ENCODE measurements around the gene SEMA6B. TPM values are rescaled to one million over a fixed set of nuclear protein-coding genes. Genes with fewer than 3 reads are reported as not detected.
A peak's percentile ranks its signal among the peaks of the same experiment; 100 is the strongest.
"Not testable (repeated sequence)": the region's sequence is repeated elsewhere in the genome, so short reads cannot be mapped to it uniquely, and the experiment has no call there.

The SEMA6B gene
- total RNA-seq, 2 experiments from 2014 or later = not detected

GRCh38 chr19:4595158-4595557 is 35.7 kb upstream of the SEMA6B start:
- CTCF ChIA-PET; H3K36me3 Mint-ChIP-seq (ENCODE audit: low read depth); H3K27ac Mint-ChIP-seq; H3K4me3 Mint-ChIP-seq; DNase-seq; H3K9me3 Mint-ChIP-seq; POLR2A ChIA-PET; H3K4me1 Mint-ChIP-seq: not testable (repeated sequence)
- H3K27me3 Mint-ChIP-seq = peaks cover 35% of the 10 kb centered on the region

GRCh38 chr19:4594201-4594600 is 34.7 kb upstream of the SEMA6B start:
- DNase-seq = no peak
- Mint-ChIP-seq H3K27ac (no peak overlapping the region), H3K4me1 (peaks cover 5% of the 10 kb centered on the region), H3K4me3 (no peak overlapping the region), H3K9me3 (no peaks in the 10 kb centered on the region), H3K36me3 (ENCODE audit: low read depth) (no peaks in the 10 kb centered on the region), H3K27me3 (peaks cover 36% of the 10 kb centered on the region)
- ChIA-PET POLR2A (no interaction called here), CTCF (interaction anchor here (1.5 kb wide), 1 partner anchor 42 kb away, joined by 3 read pairs; no protein-coding TSS in a partner anchor)

- CTCF ChIA-PET = interaction anchor here (1.5 kb wide), 1 partner anchor 43 kb away, joined by 3 read pairs; no protein-coding TSS in a partner anchor
- Mint-ChIP-seq H3K36me3 (ENCODE audit: low read depth) (no peaks in the 10 kb centered on the region), H3K27me3 (peaks cover 32% of the 10 kb centered on the region), H3K27ac (no peak overlapping the region), H3K4me1 (peaks cover 5% of the 10 kb centered on the region), H3K9me3 (no peaks in the 10 kb centered on the region), H3K4me3 (no peak overlapping the region)
- POLR2A ChIA-PET = no interaction called here
- DNase-seq = no peak
These were observed 33.9 kb upstream of the SEMA6B start for GRCh38 chr19:4593409-4593851.

- peaks cover 29% of the 10 kb centered on the region for H3K27me3 Mint-ChIP-seq
- ChIA-PET CTCF (interaction anchor here (0.8 kb wide), 1 partner anchor 199 kb away, joined by 4 read pairs; the partner anchor contains the start of gene FEM1A), POLR2A (no interaction called here)
- no peaks in the 10 kb centered on the region for H3K9me3 Mint-ChIP-seq
- H3K4me3 Mint-ChIP-seq = no peak overlapping the region
- H3K4me1 Mint-ChIP-seq = peaks cover 3% of the 10 kb centered on the region
- H3K27ac Mint-ChIP-seq = no peak overlapping the region
- no peaks in the 10 kb centered on the region for H3K36me3 Mint-ChIP-seq (ENCODE audit: low read depth)
- DNase-seq = no peak
These were observed 33.0 kb upstream of the SEMA6B start for GRCh38 chr19:4592445-4592844.

- Mint-ChIP-seq H3K36me3 (ENCODE audit: low read depth) (no peaks in the 10 kb centered on the region), H3K4me1 (no peaks in the 10 kb centered on the region)
- POLR2A ChIA-PET = no interaction called here
These were observed 31.8 kb upstream of the SEMA6B start for GRCh38 chr19:4591320-4591719.

GRCh38 chr19:4590559-4590958 is 31.1 kb upstream of the SEMA6B start:
- H3K4me3 Mint-ChIP-seq = no peak overlapping the region
- no peaks in the 10 kb centered on the region for H3K4me1 Mint-ChIP-seq
- ChIA-PET CTCF (interaction anchor here (1.3 to 2.0 kb wide), 3 partner anchors 14 to 46 kb away, joined by 3 to 7 read pairs (median 6); no protein-coding TSS in a partner anchor), POLR2A (no interaction called here)
- H3K36me3 Mint-ChIP-seq (ENCODE audit: low read depth) = no peaks in the 10 kb centered on the region
- H3K27me3 Mint-ChIP-seq = peaks cover 29% of the 10 kb centered on the region
- DNase-seq = no peak
- no peak overlapping the region for H3K27ac Mint-ChIP-seq
- H3K9me3 Mint-ChIP-seq = no peaks in the 10 kb centered on the region

More at GRCh38 chr19:4591320-4591719, 31.8 kb upstream of the SEMA6B start:
- Mint-ChIP-seq H3K9me3 (no peaks in the 10 kb centered on the region), H3K27ac (no peak overlapping the region), H3K4me3 (no peak overlapping the region), H3K27me3 (peaks cover 23% of the 10 kb centered on the region)
- CTCF ChIA-PET = no interaction called here
- DNase-seq = no peak

- ChIA-PET POLR2A (no interaction called here), CTCF (interaction anchor here (1.0 to 2.0 kb wide), 4 partner anchors 14 to 47 kb away, joined by 3 to 7 read pairs (median 4); no protein-coding TSS in a partner anchor)
- Mint-ChIP-seq H3K27me3 (peaks cover 36% of the 10 kb centered on the region), H3K9me3 (no peaks in the 10 kb centered on the region), H3K36me3 (ENCODE audit: low read depth) (no peaks in the 10 kb centered on the region), H3K4me1 (no peaks in the 10 kb centered on the region), H3K27ac (no peak overlapping the region), H3K4me3 (no peak overlapping the region)
- peak; percentile 27 for DNase-seq
These were observed 30.3 kb upstream of the SEMA6B start for GRCh38 chr19:4589579-4590410.

GRCh38 chr19:4588291-4588761 is 28.8 kb upstream of the SEMA6B start:
- Mint-ChIP-seq H3K27me3 (peaks cover 31% of the 10 kb centered on the region), H3K4me1 (no peaks in the 10 kb centered on the region), H3K9me3 (no peaks in the 10 kb centered on the region), H3K27ac (no peak overlapping the region), H3K4me3 (no peak overlapping the region), H3K36me3 (ENCODE audit: low read depth) (no peaks in the 10 kb centered on the region)
- ChIA-PET POLR2A (no interaction called here), CTCF (no interaction called here)
- no peak for DNase-seq

- H3K36me3 Mint-ChIP-seq (ENCODE audit: low read depth) = no peaks in the 10 kb centered on the region
- H3K27me3 Mint-ChIP-seq = peaks cover 34% of the 10 kb centered on the region
- H3K27ac Mint-ChIP-seq = no peak overlapping the region
- no peaks in the 10 kb centered on the region for H3K4me1 Mint-ChIP-seq
- H3K9me3 Mint-ChIP-seq = no peaks in the 10 kb centered on the region
- CTCF ChIA-PET = interaction anchor here (1.2 kb wide), 1 partner anchor 204 kb away, joined by 3 read pairs; the partner anchor contains the start of gene FEM1A
- POLR2A ChIA-PET = no interaction called here
- DNase-seq = no peak
- H3K4me3 Mint-ChIP-seq = no peak overlapping the region
These were observed 28.0 kb upstream of the SEMA6B start for GRCh38 chr19:4587527-4587926.

- DNase-seq = no peak
These were observed 27.2 kb upstream of the SEMA6B start for GRCh38 chr19:4586691-4587090.

GRCh38 chr19:4586245-4586644 is 26.8 kb upstream of the SEMA6B start:
- Mint-ChIP-seq H3K36me3 (ENCODE audit: low read depth) (no peaks in the 10 kb centered on the region), H3K4me3 (no peak overlapping the region), H3K4me1 (peaks cover 2% of the 10 kb centered on the region), H3K27ac (no peak overlapping the region), H3K9me3 (no peaks in the 10 kb centered on the region), H3K27me3 (peaks cover 38% of the 10 kb centered on the region)
- POLR2A ChIA-PET = no interaction called here
- DNase-seq = no peak
- CTCF ChIA-PET = interaction anchor here (0.8 kb wide), 1 partner anchor 50 kb away, joined by 3 read pairs; no protein-coding TSS in a partner anchor

More at GRCh38 chr19:4586691-4587090, 27.2 kb upstream of the SEMA6B start:
- H3K9me3 Mint-ChIP-seq = no peaks in the 10 kb centered on the region
- peaks cover 40% of the 10 kb centered on the region for H3K27me3 Mint-ChIP-seq
- ChIA-PET POLR2A (no interaction called here), CTCF (interaction anchor here (1.2 kb wide), 1 partner anchor 204 kb away, joined by 3 read pairs; the partner anchor contains the start of gene FEM1A)
- no peak overlapping the region for H3K27ac Mint-ChIP-seq
- no peak overlapping the region for H3K4me3 Mint-ChIP-seq
- H3K36me3 Mint-ChIP-seq (ENCODE audit: low read depth) = no peaks in the 10 kb centered on the region
- H3K4me1 Mint-ChIP-seq = peaks cover 2% of the 10 kb centered on the region

- DNase-seq = no peak
- H3K4me3 Mint-ChIP-seq = no peak overlapping the region
- no peaks in the 10 kb centered on the region for H3K36me3 Mint-ChIP-seq (ENCODE audit: low read depth)
- no peaks in the 10 kb centered on the region for H3K9me3 Mint-ChIP-seq
- POLR2A ChIA-PET = no interaction called here
- H3K4me1 Mint-ChIP-seq = peaks cover 2% of the 10 kb centered on the region
- CTCF ChIA-PET = interaction anchor here (0.8 kb wide), 1 partner anchor 51 kb away, joined by 3 read pairs; no protein-coding TSS in a partner anchor
- H3K27ac Mint-ChIP-seq = no peak overlapping the region
- H3K27me3 Mint-ChIP-seq = peaks cover 38% of the 10 kb centered on the region
These were observed 26.1 kb upstream of the SEMA6B start for GRCh38 chr19:4585556-4585955.

GRCh38 chr19:4584670-4585460 is 25.4 kb upstream of the SEMA6B start:
- Mint-ChIP-seq H3K36me3 (ENCODE audit: low read depth) (no peaks in the 10 kb centered on the region), H3K4me3 (no peak overlapping the region), H3K27ac (no peak overlapping the region), H3K27me3 (peaks cover 41% of the 10 kb centered on the region), H3K9me3 (no peaks in the 10 kb centered on the region), H3K4me1 (peaks cover 2% of the 10 kb centered on the region)
- ChIA-PET CTCF (interaction anchor here (1.6 kb wide), 1 partner anchor 59 kb away, joined by 3 read pairs; no protein-coding TSS in a partner anchor), POLR2A (no interaction called here)
- no peak for DNase-seq
